Glutamatergic neuron (in vitro differentiated cells): ENCODE measurements around the gene CCNT2. TPM values are rescaled to one million over a fixed set of nuclear protein-coding genes. Genes with fewer than 3 reads are reported as not detected.
"Not testable (repeated sequence)": the region's sequence is repeated elsewhere in the genome, so short reads cannot be mapped to it uniquely, and the experiment has no call there.

ENCODE experiments used
- DNase-seq: peaks from one replicate; pipeline ENCODE4 v3.0.0; 2022
- H3K27ac Mint-ChIP-seq: one replicate; pipeline ENCODE4 v1.8.0; 2020; ENCODE audit warnings: mild to moderate bottlenecking, mixed read lengths, inconsistent platforms; ENCODE audit not compliant: unreplicated experiment
- H3K27me3 Mint-ChIP-seq: one replicate; pipeline ENCODE4 v1.8.0; 2020; ENCODE audit warnings: mild to moderate bottlenecking, moderate library complexity, mixed read lengths, inconsistent platforms; ENCODE audit not compliant: unreplicated experiment
- H3K36me3 Mint-ChIP-seq: one replicate; pipeline ENCODE4 v1.8.0; 2020; ENCODE audit warnings: mild to moderate bottlenecking, mixed read lengths, inconsistent platforms; ENCODE audit not compliant: unreplicated experiment
- H3K4me1 Mint-ChIP-seq: one replicate; pipeline ENCODE4 v1.8.0; 2020; ENCODE audit warnings: mild to moderate bottlenecking, low read depth, mixed read lengths, inconsistent platforms; ENCODE audit not compliant: unreplicated experiment
- H3K4me3 Mint-ChIP-seq: one replicate; pipeline ENCODE4 v1.8.0; 2020; ENCODE audit warnings: mild to moderate bottlenecking, mixed read lengths, inconsistent platforms; ENCODE audit not compliant: unreplicated experiment
- H3K9me3 Mint-ChIP-seq: one replicate; pipeline ENCODE4 v1.8.0; 2020; ENCODE audit warnings: mild to moderate bottlenecking, moderate library complexity, mixed read lengths, inconsistent platforms; ENCODE audit not compliant: unreplicated experiment
- total RNA-seq: library from RNA; stranded (reverse); fragmentation: NEBNext Ultra II Directional; extraction: Animal tissue kit (Norgen Biotek cat#: 25700); gene quantifications from one replicate; pipeline ENCODE4 v1.2.1, GENCODE V29; 2021; ENCODE audit not compliant: unreplicated experiment
- TF ChIP-seq, protein P1 (sequence below): fragments of 200-600 bp; sonication (generic); IDR thresholded peaks from one replicate; pipeline ENCODE4 v1.5.0; 2021; ENCODE audit not compliant: partially characterized antibody, unreplicated experiment

CCNT2 gene
- total RNA-seq, 1 donor from 2014 or later: 70.0 TPM

DNA sequence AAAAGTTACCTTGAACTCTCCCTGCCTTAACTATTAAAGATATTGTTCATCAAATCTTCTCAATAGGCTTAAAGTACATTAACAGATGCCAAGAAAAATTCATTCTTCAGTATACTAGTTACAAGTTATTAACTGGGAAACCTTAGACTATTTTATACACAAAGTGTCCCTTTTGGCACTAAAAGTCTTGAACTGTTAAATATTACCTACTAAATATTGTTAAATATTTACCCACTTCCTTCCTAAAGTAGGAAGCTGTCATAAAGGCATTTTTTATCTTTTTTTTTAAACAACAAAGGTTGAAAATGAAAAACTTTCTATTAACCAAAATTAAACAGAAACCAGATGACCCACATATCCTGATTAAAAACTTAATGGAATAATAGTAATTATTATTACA lies 19.4 kb upstream of the CCNT2 start:
- Mint-ChIP-seq H3K4me1 (peaks cover 9% of the 10 kb centered on the region), H3K4me3 (no peak overlapping the region), H3K27me3 (no peaks in the 10 kb centered on the region), H3K9me3 (no peaks in the 10 kb centered on the region), H3K36me3 (no peaks in the 10 kb centered on the region), H3K27ac (no peak overlapping the region)
- DNase-seq: no peak
- TF ChIP-seq, protein P1, sequence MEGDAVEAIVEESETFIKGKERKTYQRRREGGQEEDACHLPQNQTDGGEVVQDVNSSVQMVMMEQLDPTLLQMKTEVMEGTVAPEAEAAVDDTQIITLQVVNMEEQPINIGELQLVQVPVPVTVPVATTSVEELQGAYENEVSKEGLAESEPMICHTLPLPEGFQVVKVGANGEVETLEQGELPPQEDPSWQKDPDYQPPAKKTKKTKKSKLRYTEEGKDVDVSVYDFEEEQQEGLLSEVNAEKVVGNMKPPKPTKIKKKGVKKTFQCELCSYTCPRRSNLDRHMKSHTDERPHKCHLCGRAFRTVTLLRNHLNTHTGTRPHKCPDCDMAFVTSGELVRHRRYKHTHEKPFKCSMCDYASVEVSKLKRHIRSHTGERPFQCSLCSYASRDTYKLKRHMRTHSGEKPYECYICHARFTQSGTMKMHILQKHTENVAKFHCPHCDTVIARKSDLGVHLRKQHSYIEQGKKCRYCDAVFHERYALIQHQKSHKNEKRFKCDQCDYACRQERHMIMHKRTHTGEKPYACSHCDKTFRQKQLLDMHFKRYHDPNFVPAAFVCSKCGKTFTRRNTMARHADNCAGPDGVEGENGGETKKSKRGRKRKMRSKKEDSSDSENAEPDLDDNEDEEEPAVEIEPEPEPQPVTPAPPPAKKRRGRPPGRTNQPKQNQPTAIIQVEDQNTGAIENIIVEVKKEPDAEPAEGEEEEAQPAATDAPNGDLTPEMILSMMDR: no peak

GRCh38 chr2:134900151-134900550 lies 18.5 kb upstream of the CCNT2 start:
- Mint-ChIP-seq H3K36me3 (no peaks in the 10 kb centered on the region), H3K27me3 (no peaks in the 10 kb centered on the region), H3K4me1 (peaks cover 9% of the 10 kb centered on the region), H3K27ac (no peak overlapping the region), H3K9me3 (no peaks in the 10 kb centered on the region), H3K4me3 (no peak overlapping the region)
- DNase-seq: no peak
- TF ChIP-seq, protein P1: no peak

GRCh38 chr2:134903701-134904100 lies 14.9 kb upstream of the CCNT2 start:
- H3K36me3 Mint-ChIP-seq, DNase-seq, H3K4me3 Mint-ChIP-seq, H3K27ac Mint-ChIP-seq, H3K27me3 Mint-ChIP-seq, H3K4me1 Mint-ChIP-seq, H3K9me3 Mint-ChIP-seq: not testable (repeated sequence)

- H3K9me3 Mint-ChIP-seq: no peaks in the 10 kb centered on the region
- DNase-seq: no peak
- H3K36me3 Mint-ChIP-seq: no peaks in the 10 kb centered on the region
- no peaks in the 10 kb centered on the region for H3K27me3 Mint-ChIP-seq
- peaks cover 12% of the 10 kb centered on the region for H3K4me1 Mint-ChIP-seq
- no peak overlapping the region for H3K27ac Mint-ChIP-seq
- no peak overlapping the region for H3K4me3 Mint-ChIP-seq
- TF ChIP-seq, protein P1: no peak
Observed at GRCh38 chr2:134905168-134905567, 13.5 kb upstream of the CCNT2 start.

- Mint-ChIP-seq H3K4me3 (no peak overlapping the region), H3K36me3 (no peaks in the 10 kb centered on the region)
Observed at GRCh38 chr2:134906726-134907125, 11.9 kb upstream of the CCNT2 start.

GRCh38 chr2:134907441-134908116 lies 11.0 kb upstream of the CCNT2 start:
- not testable (repeated sequence) for H3K27ac Mint-ChIP-seq, DNase-seq, H3K9me3 Mint-ChIP-seq, H3K27me3 Mint-ChIP-seq, H3K36me3 Mint-ChIP-seq, H3K4me3 Mint-ChIP-seq
- H3K4me1 Mint-ChIP-seq: peaks cover 12% of the 10 kb centered on the region

More at GRCh38 chr2:134906726-134907125, 11.9 kb upstream of the CCNT2 start:
- Mint-ChIP-seq H3K27ac (no peak overlapping the region), H3K27me3 (no peaks in the 10 kb centered on the region), H3K9me3 (no peaks in the 10 kb centered on the region), H3K4me1 (peaks cover 12% of the 10 kb centered on the region)
- TF ChIP-seq, protein P1: no peak
- DNase-seq: no peak
